SK-N-SH treated with all-trans-retinoic acid at 6 μM for 48 hours (cell line): Measurements from ENCODE around the gene KCNN4.

Experiments
- ATAC-seq: fragments of 200-7000 bp; cut with Tn5 transposase; 3 replicates; pipeline ENCODE4 v1.9.1; 2020; ENCODE audit warnings: mild to moderate bottlenecking, moderate library complexity
- ARNTL ChIP-seq: fragments of 450-650 bp; formaldehyde crosslinking; IDR thresholded peaks from 2 replicates; pipeline ENCODE4 v1.5.0; 2020; ENCODE audit warnings: low read depth, mild to moderate bottlenecking, moderate library complexity, borderline replicate concordance
- BACH2 ChIP-seq: fragments of 250-450 bp; sonication (Bioruptor Pico); IDR thresholded peaks from 2 replicates; pipeline ENCODE4 v1.9.0; 2021; ENCODE audit warnings: mild to moderate bottlenecking, borderline replicate concordance
- CSDC2 ChIP-seq: fragments of 250-450 bp; sonication (Bioruptor Pico); IDR thresholded peaks from 2 replicates; pipeline ENCODE4 v1.5.0; 2020; ENCODE audit warnings: mild to moderate bottlenecking, moderate library complexity
- ESRRG ChIP-seq: fragments of 250-450 bp; sonication (Bioruptor Pico); IDR thresholded peaks from 2 replicates; pipeline ENCODE4 v1.6.1; 2021; ENCODE audit warnings: mild to moderate bottlenecking
- GLIS3 ChIP-seq: fragments of 250-450 bp; sonication (Bioruptor Pico); IDR thresholded peaks from 2 replicates; pipeline ENCODE4 v1.5.0; 2020; ENCODE audit warnings: mild to moderate bottlenecking, moderate library complexity
- ISL1 ChIP-seq: fragments of 250-450 bp; sonication (Bioruptor Pico); IDR thresholded peaks from 2 replicates; pipeline ENCODE4 v2.1.2; 2022; ENCODE audit warnings: mild to moderate bottlenecking, moderate library complexity
- OSR1 ChIP-seq: fragments of 250-450 bp; sonication (Bioruptor Pico); IDR thresholded peaks from 2 replicates; pipeline ENCODE4 v1.8.0; 2022; ENCODE audit warnings: moderate library complexity, mild to moderate bottlenecking, inconsistent platforms
- PPARA ChIP-seq: fragments of 250-450 bp; sonication (Bioruptor Pico); IDR thresholded peaks from 2 replicates; pipeline ENCODE4 v1.5.0; 2020; ENCODE audit warnings: mild to moderate bottlenecking, borderline replicate concordance
- RARB ChIP-seq: fragments of 250-450 bp; sonication (Bioruptor Pico); IDR thresholded peaks from 2 replicates; pipeline ENCODE4 v1.8.0; 2021; ENCODE audit warnings: mild to moderate bottlenecking, moderate library complexity
- SNAI2 ChIP-seq: fragments of 250-450 bp; sonication (Bioruptor Pico); IDR thresholded peaks from 2 replicates; pipeline ENCODE4 v1.5.0; 2020; ENCODE audit warnings: mild to moderate bottlenecking, moderate library complexity
- TCF4 ChIP-seq: fragments of 250-450 bp; sonication (Bioruptor Pico); IDR thresholded peaks from 2 replicates; pipeline ENCODE4 v1.8.0; 2021; ENCODE audit warnings: mild to moderate bottlenecking, moderate library complexity, borderline replicate concordance
- TOX ChIP-seq: fragments of 250-450 bp; sonication (Bioruptor Pico); IDR thresholded peaks from 2 replicates; pipeline ENCODE4 v1.8.0; 2021; ENCODE audit warnings: mild to moderate bottlenecking, moderate library complexity, borderline replicate concordance
- ZC3H10 ChIP-seq: fragments of 250-450 bp; sonication (Bioruptor Pico); IDR thresholded peaks from 2 replicates; pipeline ENCODE4 v1.5.1; 2021; ENCODE audit warnings: mild to moderate bottlenecking, moderate library complexity
- ZFP3 ChIP-seq: fragments of 250-450 bp; sonication (Bioruptor Pico); IDR thresholded peaks from 2 replicates; pipeline ENCODE4 v1.5.0; 2020; ENCODE audit warnings: mild to moderate bottlenecking, moderate library complexity
- ZFP30 ChIP-seq: fragments of 450-650 bp; formaldehyde crosslinking; IDR thresholded peaks from 2 replicates; pipeline ENCODE4 v1.5.0; 2022; ENCODE audit warnings: mild to moderate bottlenecking, moderate library complexity
- ZNF565 ChIP-seq: fragments of 450-650 bp; formaldehyde crosslinking; conservative IDR thresholded peaks from 2 replicates; pipeline ENCODE4 v1.5.0; 2020; ENCODE audit warnings: low read depth, mild to moderate bottlenecking, moderate library complexity
- ZNF70 ChIP-seq: fragments of 450-650 bp; formaldehyde crosslinking; IDR thresholded peaks from 2 replicates; pipeline ENCODE4 v1.5.0; 2020; ENCODE audit warnings: mild to moderate bottlenecking, moderate library complexity
- ZNF8 ChIP-seq: fragments of 450-650 bp; formaldehyde crosslinking; IDR thresholded peaks from 2 replicates; pipeline ENCODE4 v1.5.0; 2020; ENCODE audit warnings: mild to moderate bottlenecking, moderate library complexity
- TF ChIP-seq, protein P1 (sequence below): fragments of 250-450 bp; sonication (Bioruptor Pico); IDR thresholded peaks from 2 replicates; pipeline ENCODE4 v1.8.0; 2021; ENCODE audit warnings: low read depth, mild to moderate bottlenecking, moderate library complexity, borderline replicate concordance
- TF ChIP-seq, protein P2 (sequence below): fragments of 250-450 bp; sonication (Bioruptor Pico); IDR thresholded peaks from 2 replicates; pipeline ENCODE4 v1.5.1; 2021; ENCODE audit warnings: mild to moderate bottlenecking, moderate library complexity
- TF ChIP-seq, protein P3 (sequence below): fragments of 250-450 bp; sonication (Bioruptor Pico); IDR thresholded peaks from 2 replicates; pipeline ENCODE4 v1.8.0; 2020; ENCODE audit warnings: mild to moderate bottlenecking, moderate library complexity, borderline replicate concordance
- TF ChIP-seq, protein P4 (sequence below): fragments of 250-450 bp; sonication (Bioruptor Pico); IDR thresholded peaks from 2 replicates; pipeline ENCODE4 v1.5.1; 2020; ENCODE audit warnings: low read depth, mild to moderate bottlenecking, moderate library complexity
- TF ChIP-seq, protein P5 (sequence below): fragments of 250-450 bp; sonication (Bioruptor Pico); IDR thresholded peaks from 2 replicates; pipeline ENCODE4 v1.5.0; 2020; ENCODE audit warnings: mild to moderate bottlenecking, moderate library complexity

KCNN4 gene

DNA sequence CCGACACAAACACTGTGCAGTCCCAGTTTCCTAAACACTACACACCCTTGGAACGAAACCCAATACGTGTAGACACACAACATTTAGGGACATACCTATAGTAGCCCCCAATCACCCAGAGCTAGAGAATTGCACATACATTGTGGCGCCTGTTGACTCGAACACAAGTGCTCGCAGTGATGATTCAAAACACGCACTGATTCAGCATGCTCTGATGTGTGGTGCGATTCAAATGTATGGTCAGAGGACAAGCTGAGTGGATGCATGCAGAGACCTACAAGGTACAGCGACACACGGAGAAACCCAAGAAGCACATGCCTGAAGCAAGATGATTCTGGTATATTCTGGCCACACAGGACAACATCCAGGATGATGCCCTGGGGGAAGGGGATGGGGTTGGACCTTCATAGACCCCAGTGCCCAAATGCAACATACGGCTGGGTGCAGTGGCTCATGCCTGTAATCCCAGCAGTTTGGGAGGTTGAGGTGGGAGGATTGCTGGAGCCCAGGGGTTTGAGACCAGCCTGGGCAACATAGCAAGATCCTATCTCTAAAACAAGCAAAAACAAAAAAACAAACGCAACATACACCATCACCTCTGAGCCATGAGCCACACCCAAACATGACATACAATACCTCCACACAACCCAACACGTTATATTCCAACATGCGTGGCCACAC is 997 bp upstream of the KCNN4 start:
- TF ChIP-seq, protein P1, sequence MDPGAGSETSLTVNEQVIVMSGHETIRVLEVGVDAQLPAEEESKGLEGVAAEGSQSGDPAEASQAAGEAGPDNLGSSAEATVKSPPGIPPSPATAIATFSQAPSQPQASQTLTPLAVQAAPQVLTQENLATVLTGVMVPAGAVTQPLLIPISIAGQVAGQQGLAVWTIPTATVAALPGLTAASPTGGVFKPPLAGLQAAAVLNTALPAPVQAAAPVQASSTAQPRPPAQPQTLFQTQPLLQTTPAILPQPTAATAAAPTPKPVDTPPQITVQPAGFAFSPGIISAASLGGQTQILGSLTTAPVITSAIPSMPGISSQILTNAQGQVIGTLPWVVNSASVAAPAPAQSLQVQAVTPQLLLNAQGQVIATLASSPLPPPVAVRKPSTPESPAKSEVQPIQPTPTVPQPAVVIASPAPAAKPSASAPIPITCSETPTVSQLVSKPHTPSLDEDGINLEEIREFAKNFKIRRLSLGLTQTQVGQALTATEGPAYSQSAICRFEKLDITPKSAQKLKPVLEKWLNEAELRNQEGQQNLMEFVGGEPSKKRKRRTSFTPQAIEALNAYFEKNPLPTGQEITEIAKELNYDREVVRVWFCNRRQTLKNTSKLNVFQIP (CRISPR knock-in tag), result no peak
- TF ChIP-seq ZFP30 (CRISPR knock-in tag) (no peak), ARNTL (CRISPR knock-in tag) (no peak), ZNF565 (no peak), ISL1 (CRISPR knock-in tag) (no peak), ZC3H10 (CRISPR knock-in tag) (no peak), TCF4 (CRISPR knock-in tag) (no peak), OSR1 (CRISPR knock-in tag) (no peak), ZFP3 (no peak), CSDC2 (CRISPR knock-in tag) (no peak), ZNF8 (CRISPR knock-in tag) (no peak), PPARA (CRISPR knock-in tag) (no peak), RARB (CRISPR knock-in tag) (no peak), GLIS3 (no peak), SNAI2 (no peak), ZNF70 (CRISPR knock-in tag) (no peak), BACH2 (CRISPR knock-in tag) (no peak)
- TF ChIP-seq, protein P2, sequence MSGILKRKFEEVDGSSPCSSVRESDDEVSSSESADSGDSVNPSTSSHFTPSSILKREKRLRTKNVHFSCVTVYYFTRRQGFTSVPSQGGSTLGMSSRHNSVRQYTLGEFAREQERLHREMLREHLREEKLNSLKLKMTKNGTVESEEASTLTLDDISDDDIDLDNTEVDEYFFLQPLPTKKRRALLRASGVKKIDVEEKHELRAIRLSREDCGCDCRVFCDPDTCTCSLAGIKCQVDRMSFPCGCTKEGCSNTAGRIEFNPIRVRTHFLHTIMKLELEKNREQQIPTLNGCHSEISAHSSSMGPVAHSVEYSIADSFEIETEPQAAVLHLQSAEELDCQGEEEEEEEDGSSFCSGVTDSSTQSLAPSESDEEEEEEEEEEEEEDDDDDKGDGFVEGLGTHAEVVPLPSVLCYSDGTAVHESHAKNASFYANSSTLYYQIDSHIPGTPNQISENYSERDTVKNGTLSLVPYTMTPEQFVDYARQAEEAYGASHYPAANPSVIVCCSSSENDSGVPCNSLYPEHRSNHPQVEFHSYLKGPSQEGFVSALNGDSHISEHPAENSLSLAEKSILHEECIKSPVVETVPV (CRISPR knock-in tag), result no peak
- TF ChIP-seq, protein P3, sequence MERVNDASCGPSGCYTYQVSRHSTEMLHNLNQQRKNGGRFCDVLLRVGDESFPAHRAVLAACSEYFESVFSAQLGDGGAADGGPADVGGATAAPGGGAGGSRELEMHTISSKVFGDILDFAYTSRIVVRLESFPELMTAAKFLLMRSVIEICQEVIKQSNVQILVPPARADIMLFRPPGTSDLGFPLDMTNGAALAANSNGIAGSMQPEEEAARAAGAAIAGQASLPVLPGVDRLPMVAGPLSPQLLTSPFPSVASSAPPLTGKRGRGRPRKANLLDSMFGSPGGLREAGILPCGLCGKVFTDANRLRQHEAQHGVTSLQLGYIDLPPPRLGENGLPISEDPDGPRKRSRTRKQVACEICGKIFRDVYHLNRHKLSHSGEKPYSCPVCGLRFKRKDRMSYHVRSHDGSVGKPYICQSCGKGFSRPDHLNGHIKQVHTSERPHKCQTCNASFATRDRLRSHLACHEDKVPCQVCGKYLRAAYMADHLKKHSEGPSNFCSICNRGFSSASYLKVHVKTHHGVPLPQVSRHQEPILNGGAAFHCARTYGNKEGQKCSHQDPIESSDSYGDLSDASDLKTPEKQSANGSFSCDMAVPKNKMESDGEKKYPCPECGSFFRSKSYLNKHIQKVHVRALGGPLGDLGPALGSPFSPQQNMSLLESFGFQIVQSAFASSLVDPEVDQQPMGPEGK, result no peak

DNA sequence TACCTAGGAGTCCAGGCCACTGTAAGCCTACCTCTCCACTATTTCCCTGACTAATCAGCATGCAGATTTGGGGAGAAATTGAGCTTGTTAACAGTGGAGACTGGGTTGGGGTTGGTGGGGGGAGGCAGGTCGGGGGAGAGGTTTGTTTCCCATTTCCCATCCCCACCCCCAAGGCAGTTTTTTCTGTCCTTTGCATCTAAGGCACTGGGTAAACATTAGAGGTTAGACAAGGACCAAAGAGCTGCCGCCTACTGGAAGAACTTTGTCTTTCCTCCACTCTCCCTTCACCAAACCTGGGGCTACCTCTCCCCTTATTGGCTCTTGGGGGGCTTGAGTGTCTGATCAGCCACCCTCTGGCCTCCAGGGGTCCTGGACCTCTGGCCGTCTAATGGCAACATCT is 953 bp downstream of the KCNN4 start:
- TF ChIP-seq, protein P4, sequence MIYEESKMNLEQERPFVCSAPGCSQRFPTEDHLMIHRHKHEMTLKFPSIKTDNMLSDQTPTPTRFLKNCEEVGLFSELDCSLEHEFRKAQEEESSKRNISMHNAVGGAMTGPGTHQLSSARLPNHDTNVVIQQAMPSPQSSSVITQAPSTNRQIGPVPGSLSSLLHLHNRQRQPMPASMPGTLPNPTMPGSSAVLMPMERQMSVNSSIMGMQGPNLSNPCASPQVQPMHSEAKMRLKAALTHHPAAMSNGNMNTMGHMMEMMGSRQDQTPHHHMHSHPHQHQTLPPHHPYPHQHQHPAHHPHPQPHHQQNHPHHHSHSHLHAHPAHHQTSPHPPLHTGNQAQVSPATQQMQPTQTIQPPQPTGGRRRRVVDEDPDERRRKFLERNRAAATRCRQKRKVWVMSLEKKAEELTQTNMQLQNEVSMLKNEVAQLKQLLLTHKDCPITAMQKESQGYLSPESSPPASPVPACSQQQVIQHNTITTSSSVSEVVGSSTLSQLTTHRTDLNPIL (CRISPR knock-in tag), result no peak
- TF ChIP-seq, protein P5, sequence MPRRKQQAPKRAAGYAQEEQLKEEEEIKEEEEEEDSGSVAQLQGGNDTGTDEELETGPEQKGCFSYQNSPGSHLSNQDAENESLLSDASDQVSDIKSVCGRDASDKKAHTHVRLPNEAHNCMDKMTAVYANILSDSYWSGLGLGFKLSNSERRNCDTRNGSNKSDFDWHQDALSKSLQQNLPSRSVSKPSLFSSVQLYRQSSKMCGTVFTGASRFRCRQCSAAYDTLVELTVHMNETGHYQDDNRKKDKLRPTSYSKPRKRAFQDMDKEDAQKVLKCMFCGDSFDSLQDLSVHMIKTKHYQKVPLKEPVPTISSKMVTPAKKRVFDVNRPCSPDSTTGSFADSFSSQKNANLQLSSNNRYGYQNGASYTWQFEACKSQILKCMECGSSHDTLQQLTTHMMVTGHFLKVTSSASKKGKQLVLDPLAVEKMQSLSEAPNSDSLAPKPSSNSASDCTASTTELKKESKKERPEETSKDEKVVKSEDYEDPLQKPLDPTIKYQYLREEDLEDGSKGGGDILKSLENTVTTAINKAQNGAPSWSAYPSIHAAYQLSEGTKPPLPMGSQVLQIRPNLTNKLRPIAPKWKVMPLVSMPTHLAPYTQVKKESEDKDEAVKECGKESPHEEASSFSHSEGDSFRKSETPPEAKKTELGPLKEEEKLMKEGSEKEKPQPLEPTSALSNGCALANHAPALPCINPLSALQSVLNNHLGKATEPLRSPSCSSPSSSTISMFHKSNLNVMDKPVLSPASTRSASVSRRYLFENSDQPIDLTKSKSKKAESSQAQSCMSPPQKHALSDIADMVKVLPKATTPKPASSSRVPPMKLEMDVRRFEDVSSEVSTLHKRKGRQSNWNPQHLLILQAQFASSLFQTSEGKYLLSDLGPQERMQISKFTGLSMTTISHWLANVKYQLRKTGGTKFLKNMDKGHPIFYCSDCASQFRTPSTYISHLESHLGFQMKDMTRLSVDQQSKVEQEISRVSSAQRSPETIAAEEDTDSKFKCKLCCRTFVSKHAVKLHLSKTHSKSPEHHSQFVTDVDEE (CRISPR knock-in tag), result no peak
- TF ChIP-seq ISL1 (CRISPR knock-in tag) (no peak), ZC3H10 (CRISPR knock-in tag) (no peak), TOX (no peak)
- ATAC-seq, result no peak

More for the DNA sequence above, 997 bp upstream of the KCNN4 start:
- no peak for ATAC-seq

DNA sequence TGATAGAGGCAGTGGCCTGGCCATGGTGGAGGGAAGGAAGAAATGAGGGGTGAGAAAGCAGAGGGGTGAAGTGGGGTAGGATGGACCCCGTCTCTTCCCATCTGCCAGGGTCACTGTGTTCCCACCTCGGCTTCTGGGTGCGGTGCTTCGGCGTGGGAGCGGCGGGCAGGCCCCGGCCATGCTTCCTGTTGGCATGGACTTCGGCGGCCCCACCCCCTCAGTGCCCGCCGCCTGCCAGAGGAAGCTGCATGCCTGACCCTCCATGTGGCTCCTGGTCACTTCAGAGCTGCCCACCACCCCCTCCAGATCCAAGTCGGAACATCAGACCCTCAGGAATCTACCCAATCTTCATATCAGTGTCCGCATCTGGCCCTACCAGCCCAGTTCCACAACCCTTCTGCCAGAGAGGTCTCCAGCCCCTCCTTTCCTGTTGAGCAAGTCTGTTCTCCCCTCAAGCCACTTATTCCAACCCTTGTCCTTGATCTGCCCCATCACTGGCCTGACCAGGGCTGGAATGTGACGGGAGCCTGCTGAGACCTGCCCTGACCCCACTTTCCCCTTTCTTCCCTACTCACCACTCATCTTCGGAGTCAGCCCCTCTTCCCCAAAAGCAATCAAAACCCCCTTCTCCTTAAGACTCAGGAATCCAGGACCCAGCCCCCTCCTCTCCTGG is 1.5 kb downstream of the KCNN4 start:
- no peak for ATAC-seq
- TF ChIP-seq, protein P2 (CRISPR knock-in tag), result no peak
- TF ChIP-seq ZNF8 (CRISPR knock-in tag) (no peak), ESRRG (CRISPR knock-in tag) (no peak), ISL1 (CRISPR knock-in tag) (no peak), RARB (CRISPR knock-in tag) (no peak), CSDC2 (CRISPR knock-in tag) (no peak), TOX (no peak), GLIS3 (no peak), TCF4 (CRISPR knock-in tag) (no peak), ZC3H10 (CRISPR knock-in tag) (no peak), ZNF70 (CRISPR knock-in tag) (no peak), SNAI2 (no peak), PPARA (CRISPR knock-in tag) (no peak)
- TF ChIP-seq, protein P4 (CRISPR knock-in tag), result no peak
